Testis (tissue), 2 donors: ENCODE measurements around the gene TRIM37.

Source experiments
- POLR2A ChIP-seq: fragments of 450-650 bp; IDR thresholded peaks from one replicate; pipeline ENCODE4 v1.6.1; 2017; ENCODE audit warnings: antibody characterized with exemption, mild to moderate bottlenecking, moderate library complexity
- TF ChIP-seq, protein P1 (sequence below), 3 experiments: fragments of 450-650 bp in 2 of 3; fragments of 200-600 bp in 1 of 3; sonication (generic) in 1 of 3; IDR thresholded peaks; one replicate each; pipeline ENCODE4 v1.5.1; 2016 to 2019; ENCODE audit warnings: antibody characterized with exemption in 3 of 3, mild to moderate bottlenecking in 2 of 3, moderate library complexity in 1 of 3

DNA sequence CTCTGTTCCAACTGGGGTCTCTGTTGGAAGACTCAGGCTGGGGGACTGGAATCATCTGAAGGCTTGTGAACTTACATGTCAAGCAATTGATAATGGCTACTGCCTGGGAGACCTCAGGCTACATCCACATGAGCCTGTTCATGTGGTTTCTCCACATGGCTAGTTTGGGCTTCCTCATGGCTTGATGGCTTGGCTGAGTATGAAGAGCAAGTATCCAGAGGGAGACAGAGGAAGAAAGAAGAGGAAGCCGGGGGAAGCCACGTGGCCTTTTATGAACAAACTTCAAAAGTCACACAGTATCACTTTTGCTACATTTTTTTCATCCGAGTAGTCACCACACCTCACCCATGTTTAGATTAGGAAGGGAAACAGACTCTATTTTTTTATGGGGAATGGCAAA, 158.9 kb downstream of the TRIM37 start:
- TF ChIP-seq, protein P1, sequence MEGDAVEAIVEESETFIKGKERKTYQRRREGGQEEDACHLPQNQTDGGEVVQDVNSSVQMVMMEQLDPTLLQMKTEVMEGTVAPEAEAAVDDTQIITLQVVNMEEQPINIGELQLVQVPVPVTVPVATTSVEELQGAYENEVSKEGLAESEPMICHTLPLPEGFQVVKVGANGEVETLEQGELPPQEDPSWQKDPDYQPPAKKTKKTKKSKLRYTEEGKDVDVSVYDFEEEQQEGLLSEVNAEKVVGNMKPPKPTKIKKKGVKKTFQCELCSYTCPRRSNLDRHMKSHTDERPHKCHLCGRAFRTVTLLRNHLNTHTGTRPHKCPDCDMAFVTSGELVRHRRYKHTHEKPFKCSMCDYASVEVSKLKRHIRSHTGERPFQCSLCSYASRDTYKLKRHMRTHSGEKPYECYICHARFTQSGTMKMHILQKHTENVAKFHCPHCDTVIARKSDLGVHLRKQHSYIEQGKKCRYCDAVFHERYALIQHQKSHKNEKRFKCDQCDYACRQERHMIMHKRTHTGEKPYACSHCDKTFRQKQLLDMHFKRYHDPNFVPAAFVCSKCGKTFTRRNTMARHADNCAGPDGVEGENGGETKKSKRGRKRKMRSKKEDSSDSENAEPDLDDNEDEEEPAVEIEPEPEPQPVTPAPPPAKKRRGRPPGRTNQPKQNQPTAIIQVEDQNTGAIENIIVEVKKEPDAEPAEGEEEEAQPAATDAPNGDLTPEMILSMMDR (IDR thresholded peaks at IDR 0.05): no peak
- no peak for TF ChIP-seq POLR2A
